Measurements from ENCODE around the gene NT5DC3.
A peak's percentile ranks its signal among the peaks of the same experiment; 100 is the strongest.

Gene NT5DC3

GRCh38 chr12:103780093-103780440, 61.0 kb downstream of the NT5DC3 start:
- DNase-seq, result no peak

- no peak for DNase-seq
Observed at GRCh38 chr12:103779410-103780092, 61.5 kb downstream of the NT5DC3 start.

DNA sequence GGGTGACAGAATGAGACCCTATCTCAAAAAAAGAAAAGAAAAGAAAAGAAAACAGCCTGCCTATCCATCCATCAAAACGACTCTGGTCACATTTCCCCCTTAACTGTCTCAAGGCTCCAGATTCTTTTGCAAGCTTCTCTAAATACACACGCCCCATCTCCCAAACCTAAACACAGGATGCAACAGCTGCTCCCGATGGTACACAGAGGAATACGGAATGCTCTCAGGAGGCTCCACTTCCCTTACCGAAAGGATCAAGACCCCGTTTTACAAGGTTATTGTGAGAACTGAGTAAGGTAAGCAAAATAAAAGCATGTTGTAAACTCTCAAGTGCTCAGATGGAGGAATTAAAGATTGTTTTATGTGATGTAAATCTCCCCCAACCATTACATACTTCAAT, 62.3 kb downstream of the NT5DC3 start:
- peak; percentile 36 for DNase-seq

GRCh38 chr12:103774977-103775560, 66.0 kb downstream of the NT5DC3 start:
- no peak for DNase-seq

DNA sequence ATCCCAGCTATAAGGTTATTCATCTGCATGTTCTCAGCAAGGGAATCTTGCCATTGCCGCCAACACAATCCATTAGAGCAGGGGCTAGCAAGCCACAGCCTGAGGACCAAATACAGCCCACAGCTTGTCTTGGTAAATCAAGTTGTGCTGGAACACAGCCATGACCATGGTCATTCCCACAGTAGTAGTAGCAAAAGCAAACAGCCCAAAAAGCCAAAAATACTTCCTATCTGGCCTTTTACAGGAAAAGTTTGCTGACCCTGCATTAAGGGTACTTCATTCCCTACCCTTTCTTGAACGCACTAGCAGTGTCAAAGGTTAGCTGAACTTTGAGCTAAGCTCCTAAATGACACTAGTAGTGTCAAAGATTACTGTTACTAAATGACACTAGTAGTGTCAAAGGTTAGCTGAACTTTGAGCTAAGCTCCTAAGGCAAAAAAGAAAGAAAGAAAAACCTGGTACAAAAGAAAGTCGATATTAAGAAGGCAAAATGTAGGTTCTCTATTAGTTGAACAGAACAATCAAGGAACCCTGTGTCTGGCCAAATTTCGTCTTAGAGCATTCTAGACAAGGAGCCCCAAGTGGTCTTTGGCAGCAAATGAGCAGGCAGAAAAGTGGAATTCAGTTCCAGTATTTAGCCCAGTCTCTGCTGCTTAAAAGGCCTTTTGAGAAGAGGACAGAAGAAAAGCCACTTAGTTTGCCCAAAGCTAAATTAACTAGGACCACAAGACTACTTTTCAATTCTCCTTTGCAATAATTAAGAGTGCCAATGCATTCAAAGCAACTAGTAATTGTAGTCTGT, 67.7 kb downstream of the NT5DC3 start:
- no peak for DNase-seq

DNA sequence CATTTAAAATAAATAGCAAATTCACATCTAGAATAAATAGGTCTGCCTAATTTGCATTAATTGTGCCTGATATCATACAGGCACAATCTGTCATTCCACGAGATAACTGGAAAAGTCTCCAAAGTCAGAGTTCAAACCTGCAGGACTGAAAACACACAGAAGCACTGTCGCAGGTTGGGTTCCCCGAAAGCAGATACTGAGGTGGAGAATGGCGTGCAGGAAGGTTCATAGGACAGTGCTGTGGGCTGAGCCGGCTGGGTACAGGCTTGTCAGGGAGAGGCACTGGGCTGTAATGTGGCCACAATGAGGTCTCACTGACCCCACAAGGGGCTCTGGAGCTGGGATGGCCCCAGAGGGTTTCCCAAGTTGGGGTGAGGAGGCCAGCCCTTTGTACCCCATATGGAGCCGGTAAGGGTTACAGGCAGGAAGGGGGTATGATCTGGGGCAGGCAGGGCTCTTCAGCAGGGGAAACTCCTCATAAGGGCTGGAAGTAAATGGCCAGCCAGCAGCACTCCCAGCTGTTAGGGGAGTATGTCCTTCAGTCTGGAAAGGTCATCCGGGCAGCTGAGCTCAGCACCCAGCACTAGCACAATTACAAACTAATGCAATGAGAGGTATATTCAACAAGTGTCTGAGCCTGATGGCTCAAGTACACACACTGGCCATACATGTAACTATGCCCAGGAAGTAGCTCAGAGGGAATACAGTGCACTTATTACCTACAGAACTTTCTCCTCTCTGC, 68.5 kb downstream of the NT5DC3 start:
- DNase-seq, result no peak

DNA sequence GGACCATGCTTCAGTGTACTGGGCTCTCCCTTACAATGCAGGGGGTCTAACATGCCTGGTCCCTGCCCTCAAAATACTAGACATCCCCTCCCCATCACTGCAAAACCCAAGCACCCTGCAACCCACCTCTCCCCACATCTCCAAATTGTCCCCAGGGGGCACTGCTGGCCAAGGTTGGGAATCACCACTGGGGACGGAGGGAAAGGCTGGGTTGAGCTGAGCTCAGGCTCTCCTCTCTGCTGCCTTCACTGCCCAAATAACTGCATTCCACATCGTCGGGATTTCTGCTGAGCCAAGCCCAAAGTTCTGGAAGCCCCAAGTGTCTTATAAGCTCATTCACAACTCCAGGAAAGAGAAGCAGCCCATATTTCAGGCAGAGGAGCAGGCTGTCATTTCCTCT, 69.6 kb downstream of the NT5DC3 start:
- DNase-seq, result no peak

GRCh38 chr12:103769240-103769945, 71.6 kb downstream of the NT5DC3 start:
- peak; percentile 17 for DNase-seq

DNA sequence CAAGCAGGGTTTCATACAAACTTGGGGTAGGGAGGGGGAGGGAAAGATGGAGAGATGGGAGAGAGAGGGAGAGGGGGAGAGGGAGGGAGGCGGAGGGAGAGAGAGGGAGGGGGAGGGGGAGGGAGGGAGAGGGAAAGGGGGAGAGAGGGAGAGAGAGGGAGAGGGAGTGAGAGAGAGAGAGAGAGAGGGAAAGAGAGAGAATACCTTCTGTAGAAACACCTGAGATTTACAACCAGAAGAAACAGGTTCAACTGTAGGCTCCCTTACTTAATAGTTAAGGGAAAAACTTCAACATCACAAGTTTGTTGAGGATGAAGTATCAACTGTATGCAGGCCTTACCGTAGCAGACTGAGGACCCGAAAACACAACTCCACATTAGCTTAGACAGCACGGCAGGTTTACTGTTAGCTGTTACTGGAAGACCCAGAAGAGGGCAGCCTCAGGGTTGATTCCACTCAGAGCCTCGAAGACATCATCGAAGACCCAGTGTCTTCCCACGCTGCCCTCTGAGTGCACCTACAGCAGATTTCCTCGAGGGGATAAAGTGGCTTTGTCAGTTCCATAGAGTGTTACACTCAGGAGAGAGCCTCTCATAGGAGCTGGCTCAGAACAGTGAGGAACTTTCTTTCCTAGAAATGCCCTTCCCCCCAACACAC, 72.4 kb downstream of the NT5DC3 start:
- DNase-seq, result no peak

GRCh38 chr12:103766028-103766427, 75.0 kb downstream of the NT5DC3 start:
- DNase-seq, result no peak

DNA sequence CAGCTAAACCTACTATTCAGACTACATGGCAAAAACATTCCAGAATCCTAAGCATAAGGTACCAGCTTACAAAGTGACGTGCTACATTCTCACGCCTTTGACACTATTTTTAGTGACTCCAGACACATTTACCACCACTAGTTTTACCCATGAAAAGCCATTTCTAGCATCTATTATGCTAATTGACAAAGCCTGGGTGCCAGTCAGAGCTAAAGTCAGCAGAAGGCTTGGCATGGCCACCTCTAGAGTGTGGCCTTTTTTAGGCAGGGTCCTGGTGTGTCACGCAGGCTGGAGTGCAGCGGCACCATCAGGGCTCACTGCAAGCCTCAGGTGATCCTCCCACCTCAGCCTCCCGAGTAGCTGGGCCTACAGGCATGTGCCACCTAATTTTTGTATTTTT, 75.7 kb downstream of the NT5DC3 start:
- no peak for DNase-seq

DNA sequence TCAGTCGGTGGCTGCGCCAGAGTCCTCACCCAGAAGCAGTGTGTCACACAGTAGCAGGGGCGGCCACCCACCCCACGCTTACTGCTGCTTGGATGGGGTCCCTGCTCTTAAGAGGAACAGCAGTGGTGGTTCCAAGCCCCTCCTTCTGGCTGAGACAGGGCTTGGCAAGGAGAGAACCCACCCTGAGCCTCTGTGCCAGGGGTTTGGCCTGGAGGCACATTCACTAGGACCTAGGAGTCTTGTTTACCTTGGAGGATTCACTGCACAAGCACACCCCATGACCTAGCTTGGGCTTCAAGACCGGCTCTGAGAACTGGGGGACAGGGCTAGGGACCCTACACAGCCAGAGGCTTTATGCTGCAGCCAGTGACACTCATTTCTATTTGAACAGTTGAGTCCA, 78.6 kb downstream of the NT5DC3 start:
- no peak for DNase-seq

GRCh38 chr12:103758310-103759089, 82.5 kb downstream of the NT5DC3 start:
- DNase-seq, result no peak

GRCh38 chr12:103757248-103757647, 83.8 kb downstream of the NT5DC3 start:
- DNase-seq, result no peak

DNA sequence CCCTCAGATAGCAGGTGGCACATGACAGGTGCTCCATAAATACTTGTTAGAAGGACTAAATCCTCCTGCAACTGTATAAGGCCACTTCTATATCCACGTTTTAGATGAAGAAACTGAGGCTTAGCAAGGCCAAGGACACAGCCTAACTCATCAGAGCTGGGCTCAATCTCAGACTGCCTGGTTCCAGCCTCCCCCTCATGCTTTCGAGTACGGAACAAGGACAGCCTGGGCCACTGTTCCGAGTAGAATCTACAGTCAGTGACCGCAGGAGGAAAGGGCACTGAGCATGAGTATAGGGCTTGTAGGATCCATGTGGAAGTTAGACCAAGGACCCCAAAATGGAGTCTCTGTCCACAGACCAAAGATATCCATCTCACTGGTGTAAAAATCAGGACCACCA, 84.6 kb downstream of the NT5DC3 start:
- no peak for DNase-seq

- no peak for DNase-seq
Observed at GRCh38 chr12:103755425-103755824, 85.6 kb downstream of the NT5DC3 start.

DNA sequence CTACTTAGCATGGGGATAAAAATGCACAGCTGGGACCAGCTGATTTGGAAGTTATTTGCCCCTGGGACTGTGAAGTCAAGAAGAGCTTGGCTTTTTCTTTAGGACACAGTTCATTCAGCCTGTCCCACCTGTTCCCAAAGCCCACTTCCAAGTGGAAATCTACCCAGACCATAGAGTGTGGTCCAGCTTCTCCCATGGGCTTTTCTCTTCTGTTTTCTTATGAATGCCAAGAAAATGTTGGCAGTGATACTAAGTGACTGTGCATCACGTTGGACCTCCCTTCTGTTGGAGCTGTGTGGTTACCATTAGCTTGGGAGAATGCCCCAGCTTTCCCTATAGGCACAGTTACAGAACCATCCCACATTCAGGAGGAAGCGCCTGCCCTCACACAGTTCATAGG, 89.4 kb downstream of the NT5DC3 start:
- DNase-seq, result no peak

- no peak for DNase-seq
Observed at GRCh38 chr12:103751171-103751570, 89.9 kb downstream of the NT5DC3 start.

GRCh38 chr12:103748875-103749274, 92.2 kb downstream of the NT5DC3 start:
- DNase-seq, result no peak

DNA sequence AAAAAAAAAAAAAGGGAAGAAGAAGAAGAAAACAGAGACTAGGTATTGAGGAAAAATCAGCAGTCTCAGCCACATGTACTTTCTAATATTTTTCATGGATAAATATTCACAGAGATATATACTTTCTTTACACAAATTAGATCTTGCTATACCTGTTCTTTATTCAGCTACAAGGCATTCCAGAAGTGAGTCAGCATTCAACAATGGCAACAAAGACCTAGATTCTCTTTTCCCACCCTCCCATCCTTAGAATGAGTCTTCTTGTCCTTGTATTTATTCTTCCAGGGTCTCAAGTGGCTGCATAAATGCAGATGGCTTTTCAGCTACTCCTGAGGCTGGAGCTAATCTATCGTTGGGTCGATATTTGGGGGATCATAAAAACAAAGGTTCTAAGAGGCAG, 93.0 kb downstream of the NT5DC3 start:
- DNase-seq, result no peak

- DNase-seq, result no peak
Observed at GRCh38 chr12:103745962-103746361, 95.1 kb downstream of the NT5DC3 start.

- no peak for DNase-seq
Observed at GRCh38 chr12:103743788-103744187, 97.2 kb downstream of the NT5DC3 start.

Data from NCI-H2171 (cell line).